ENCODE measurements around the gene HEXIM2. TPM values are rescaled to one million over a fixed set of nuclear protein-coding genes. Genes with fewer than 3 reads are reported as not detected.

Gene HEXIM2
- total RNA-seq, 1 donor from 2014 or later, result 5.8 TPM

DNA sequence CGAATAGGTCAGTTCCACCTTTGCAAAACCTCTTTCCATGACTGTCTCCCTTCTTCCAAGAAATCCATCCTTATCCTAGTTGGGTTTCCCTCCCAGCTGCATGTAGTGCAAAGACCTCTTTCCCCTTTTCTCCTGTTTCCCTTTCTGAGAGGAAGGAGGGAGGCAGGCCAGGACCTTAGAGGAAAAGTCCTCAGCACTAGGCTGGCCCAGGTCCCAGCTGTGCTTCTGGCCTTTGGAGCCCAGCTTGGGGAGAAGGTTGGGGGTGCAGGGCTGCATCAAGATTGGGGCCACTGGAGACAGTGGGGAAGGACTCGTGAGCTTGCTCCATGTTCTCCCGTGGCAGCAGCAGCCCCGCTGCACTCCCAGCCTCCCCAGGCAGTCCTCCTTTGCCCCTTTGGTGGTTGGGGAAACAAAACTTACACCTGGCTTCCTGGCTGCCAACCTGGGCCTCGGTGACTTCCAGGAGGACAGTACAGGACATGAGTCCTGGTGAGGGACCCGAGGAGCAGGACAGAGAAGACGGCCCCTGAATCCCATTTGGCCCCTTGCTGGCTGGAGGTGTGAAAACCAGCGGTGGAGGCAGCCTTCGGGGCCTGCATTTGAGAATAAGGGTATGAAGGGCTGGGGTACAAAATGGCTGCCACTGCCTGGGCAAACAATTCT, 481 bp downstream of the HEXIM2 start:
- intact Hi-C loops (cut with micrococcal nuclease), result no loop called here

DNA sequence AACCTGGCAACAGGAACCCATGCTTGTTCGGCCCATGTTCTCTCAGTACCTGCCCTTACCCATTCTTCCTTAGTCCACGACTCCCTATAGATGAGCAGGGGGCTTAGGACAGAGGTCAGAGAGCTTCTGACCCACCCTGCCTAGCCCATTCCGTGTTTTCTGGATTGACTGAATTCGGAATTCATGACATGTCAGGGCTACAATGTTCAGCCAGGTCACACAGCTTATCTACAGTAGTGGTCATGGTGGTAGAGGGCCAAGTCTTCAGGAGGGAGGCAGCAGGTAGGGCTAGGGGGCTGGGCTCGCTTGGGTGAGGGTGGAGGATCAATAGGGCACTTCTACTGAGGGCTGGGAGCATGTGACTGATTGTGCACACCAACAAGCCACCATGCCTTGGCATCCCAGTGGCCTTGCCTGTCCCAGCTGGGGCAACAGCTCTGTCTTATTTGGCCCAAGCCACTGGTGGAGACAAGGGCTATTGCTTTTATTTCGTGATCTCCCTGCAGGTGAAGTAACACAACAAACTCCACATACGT, 3.1 kb downstream of the HEXIM2 start:
- intact Hi-C loops (cut with micrococcal nuclease), result no loop called here

DNA sequence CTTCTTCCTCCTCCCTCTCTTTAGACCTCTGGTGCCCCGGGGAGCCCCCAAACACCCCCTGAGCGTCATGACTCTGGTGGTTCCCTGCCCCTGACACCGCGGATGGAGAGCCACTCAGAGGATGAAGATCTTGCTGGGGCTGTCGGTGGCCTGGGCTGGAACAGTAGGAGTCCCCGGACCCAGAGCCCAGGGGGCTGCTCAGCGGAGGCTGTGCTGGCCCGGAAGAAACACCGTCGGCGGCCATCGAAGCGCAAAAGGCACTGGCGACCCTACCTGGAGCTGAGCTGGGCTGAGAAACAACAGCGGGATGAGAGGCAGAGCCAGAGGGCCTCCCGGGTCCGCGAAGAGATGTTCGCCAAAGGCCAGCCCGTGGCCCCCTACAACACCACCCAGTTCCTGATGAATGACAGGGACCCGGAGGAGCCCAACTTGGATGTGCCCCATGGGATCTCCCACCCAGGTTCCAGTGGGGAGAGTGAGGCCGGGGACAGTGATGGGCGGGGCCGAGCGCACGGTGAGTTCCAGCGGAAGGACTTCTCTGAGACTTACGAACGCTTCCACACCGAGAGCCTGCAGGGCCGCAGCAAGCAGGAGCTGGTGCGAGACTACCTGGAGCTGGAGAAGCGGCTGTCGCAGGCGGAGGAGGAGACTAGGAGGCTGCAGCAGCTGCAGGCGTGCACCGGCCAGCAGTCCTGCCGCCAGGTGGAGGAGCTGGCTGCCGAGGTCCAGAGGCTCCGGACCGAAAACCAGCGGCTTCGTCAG, 7.5 kb downstream of the HEXIM2 start:
- intact Hi-C loops (cut with micrococcal nuclease), result no loop called here

DNA sequence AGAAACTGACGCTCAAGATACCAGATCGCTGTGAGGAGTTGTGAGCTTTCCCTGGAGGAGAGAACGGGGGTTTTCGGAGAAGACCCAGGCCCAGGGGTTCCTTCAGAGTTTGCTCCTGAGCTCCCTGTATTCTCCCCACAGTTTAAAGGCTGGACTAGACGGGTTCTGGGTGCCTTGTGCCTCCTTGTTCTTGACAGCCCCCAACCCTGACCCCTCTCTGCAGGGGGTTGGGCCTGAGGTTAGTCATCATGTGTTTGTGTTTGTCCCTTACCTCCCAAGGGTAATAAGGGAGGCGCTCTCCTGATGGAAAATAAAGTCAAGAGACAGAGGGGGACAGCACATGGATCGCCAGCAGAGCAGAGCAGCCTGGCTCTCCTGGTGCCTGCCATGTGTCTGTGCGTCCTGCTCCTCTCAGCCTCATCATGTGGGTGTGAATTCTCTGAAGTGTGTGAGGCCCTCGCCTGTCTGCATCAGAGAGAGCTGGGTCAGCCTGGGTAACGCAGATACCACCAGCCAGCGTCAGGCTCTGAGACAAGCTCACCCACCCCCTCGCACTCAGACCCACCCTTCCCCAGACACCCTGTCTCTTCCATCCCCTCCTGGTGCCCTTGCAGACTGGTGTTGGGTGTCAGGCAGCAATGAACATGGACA, 8.7 kb downstream of the HEXIM2 start:
- intact Hi-C loops (cut with micrococcal nuclease), result no loop called here

DNA sequence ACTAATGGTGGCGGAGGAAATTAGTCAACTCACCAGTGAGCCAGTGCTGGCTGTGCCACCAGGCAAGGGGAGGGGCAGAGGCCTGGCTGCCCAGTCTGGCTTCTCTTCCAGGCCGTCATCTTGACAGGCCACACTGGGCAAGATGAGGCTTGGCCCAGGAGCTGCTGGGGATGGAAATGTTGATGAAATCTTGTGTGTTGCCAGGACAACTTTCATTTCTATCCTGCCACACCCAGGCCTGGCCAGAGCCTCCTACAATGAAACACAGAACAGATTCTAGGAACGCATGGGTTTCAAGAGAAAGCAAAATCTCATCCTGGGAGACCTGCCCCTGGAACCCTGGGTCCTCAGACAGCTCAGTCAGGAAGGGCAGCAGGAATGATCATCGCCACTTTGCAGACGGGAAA, 9.3 kb downstream of the HEXIM2 start:
- intact Hi-C loops (cut with micrococcal nuclease), result no loop called here

DNA sequence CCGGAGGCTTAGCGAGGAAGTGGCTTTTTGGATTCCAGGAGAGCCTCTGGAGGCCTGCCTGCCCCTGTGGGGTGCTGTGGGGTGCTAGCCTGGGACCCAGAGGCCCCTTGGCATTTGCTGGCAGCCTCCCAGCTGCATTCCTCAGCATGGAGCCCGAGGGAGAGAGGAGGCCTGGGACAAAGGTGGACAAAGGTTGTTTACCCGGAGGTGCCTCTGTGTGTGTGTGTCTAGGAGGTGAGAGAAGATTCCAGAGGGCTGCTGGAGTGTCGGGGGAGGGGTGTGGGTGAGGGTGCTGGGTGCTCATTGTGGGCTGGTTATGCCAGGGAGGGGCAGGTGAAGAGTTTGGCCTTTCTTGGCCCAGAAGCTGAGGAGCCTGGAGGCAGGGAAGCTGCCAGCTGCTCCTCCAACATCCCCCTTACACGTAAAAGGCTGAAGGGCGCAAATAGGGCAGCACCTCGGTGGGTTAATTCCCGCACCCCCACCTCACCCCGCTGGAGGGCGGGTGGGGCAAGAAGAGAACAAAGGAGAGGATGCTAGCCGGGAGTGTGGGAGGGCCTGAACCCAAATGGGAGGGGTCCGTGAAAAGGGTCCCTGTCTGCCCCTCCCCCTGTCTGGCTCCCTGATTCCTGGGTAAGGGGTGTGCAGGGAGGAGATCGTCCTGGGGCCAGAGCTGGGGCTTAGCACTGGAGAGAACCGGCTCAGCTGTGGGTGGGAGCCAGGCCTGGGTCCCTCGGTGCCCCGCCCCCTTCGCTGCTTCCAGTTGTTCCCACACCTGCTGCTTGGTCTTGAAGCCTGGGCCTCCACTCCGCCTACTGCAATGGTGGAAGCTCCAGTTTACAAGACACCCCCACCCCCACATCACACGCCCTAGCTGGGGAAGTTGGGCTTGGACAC, 9.9 kb downstream of the HEXIM2 start:
- intact Hi-C loops (cut with micrococcal nuclease), result loop anchor here (2.0 kb wide), 1 partner anchor 23 kb away; the partner anchor contains the start of gene HEXIM1

DNA sequence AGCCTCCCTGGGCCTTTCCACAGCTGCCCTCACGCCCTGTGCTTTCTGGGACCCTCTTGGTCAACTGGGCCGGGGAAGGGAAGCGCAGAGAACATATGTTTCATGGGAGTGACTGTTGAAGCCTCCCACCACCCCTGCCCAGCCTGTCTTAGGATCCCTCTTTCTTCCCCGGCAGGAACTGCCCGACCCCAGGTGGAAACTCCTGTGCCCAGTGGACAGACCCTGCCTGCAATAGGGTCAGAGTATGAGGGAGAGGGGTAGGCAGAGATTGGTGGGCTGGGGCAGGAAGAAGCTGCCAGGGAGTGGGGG, 10.5 kb downstream of the HEXIM2 start:
- intact Hi-C loops (cut with micrococcal nuclease), result loop anchor here (2.0 kb wide), 1 partner anchor 23 kb away; the partner anchor contains the start of gene HEXIM1

DNA sequence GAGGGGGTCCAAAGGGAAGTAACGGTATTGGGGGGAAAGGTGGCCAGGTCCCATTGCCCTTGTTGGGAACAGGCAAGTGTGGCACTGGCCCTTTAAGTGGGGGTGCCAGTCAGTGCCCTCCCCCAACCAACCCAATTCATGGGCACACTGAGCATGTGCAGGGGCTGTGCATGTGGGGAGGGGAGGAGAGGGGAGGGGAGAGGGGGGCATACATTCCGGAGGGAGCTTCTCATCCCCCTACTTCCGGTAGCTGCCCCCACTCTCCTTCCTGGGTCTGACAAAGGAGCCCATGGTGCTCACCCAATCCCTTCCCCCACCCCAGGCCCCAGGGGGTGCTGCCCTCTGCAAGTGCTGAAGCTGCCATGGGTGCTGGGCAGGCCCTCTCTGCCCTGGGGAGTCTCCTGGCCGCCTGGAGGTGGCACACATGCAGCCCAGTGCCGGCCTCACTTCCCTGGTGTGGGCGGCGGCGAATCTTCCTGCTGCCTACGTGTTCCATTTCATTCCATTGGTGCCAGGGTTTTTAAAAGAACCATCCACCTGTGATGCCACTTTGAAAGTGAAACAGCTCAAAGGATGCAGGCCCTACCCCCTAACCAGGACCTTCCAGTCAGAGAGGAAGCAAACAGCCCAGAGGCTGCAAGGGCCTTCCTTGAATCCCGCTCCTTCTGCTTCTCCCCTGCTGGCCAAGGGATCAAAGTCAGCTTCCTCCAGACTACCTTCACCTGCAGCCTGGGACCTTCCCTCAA, 11.0 kb downstream of the HEXIM2 start:
- intact Hi-C loops (cut with micrococcal nuclease), result loop anchor here (2.0 kb wide), 1 partner anchor 24 kb away; the partner anchor contains the start of gene HEXIM1

DNA sequence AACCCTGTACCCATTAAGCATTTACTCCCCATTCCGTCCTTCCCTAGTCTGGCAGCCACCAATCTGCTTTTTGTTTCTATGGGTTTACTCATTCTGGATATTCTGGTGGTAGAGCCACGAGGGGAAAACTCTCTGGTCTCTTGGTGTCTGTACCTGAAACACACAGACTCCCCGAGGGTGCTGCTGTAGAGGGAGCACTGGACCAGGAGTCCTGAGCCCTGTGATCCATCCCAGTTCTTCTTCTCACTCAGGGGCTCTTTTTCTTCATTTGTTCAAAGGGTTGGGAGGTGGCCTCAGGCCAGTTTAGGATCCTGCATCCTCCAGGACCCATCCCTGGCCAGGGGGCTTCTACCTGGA, 14.1 kb downstream of the HEXIM2 start:
- intact Hi-C loops (cut with micrococcal nuclease), result no loop called here

DNA sequence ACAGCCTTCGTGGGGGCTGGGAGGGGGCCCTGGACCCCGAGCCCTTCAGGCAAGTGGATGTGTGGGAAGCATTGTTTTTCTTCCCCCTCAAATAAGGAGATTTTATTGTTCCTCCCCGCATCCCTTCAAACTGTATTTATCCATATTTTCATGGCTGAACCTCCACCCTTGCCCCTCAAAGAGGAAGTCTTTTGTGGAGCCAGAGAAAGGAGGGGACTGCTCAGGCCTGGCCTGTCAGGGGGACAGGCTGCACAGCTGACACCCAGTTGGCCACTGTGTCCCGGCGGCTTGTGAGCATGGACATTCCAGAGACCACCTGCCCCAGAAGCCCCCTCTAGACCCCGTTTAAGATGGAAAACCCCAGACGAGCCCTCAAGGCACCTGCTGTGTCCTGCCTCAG, 15.9 kb downstream of the HEXIM2 start:
- intact Hi-C loops (cut with micrococcal nuclease), result no loop called here

DNA sequence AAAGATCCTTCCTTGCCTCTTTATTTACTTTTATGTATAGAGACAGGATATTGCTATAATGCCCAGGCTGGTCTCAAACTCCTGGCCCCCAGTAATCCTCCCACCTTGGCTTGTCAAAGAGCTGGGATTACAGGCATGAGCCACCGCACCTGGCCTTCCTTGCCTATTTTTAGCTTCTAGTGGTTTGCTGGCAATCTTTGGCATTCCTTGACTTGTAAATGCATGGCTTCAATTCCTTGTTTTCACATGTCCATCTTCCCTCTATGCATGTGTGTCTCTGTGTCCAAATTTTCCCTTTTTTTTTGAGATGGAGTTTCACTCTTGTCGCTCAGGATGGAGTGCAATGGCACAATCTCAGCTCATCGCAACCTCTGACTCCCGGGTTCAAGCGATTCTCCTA, 22.5 kb downstream of the HEXIM2 start:
- intact Hi-C loops (cut with micrococcal nuclease), result no loop called here

DNA sequence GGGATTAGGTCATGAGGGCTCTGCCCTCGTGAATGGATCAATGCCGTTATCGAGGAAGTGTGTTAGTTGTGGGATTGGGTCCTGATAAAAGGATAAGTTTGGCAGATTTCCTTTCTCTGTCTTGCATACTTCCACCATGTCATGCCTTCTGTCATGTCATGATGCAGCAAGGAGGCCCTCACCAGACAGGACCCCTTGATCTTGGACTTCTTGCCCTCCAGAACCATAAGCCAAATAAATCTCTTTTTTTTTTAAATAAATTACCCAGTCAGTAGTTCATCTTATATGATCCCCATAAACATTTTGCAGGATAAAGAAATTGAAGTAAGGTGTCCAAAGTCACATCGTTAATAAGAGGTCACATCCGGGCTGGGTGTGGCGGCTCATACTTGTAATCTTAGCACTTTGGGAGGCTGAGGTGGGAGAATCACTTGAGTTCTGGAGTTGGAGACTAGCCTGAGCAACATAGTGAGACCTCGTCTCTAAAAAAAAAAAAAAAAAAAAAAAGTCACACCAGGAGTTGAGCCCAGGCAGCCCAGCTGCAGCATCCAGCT, 25.2 kb downstream of the HEXIM2 start:
- intact Hi-C loops (cut with micrococcal nuclease), result no loop called here

DNA sequence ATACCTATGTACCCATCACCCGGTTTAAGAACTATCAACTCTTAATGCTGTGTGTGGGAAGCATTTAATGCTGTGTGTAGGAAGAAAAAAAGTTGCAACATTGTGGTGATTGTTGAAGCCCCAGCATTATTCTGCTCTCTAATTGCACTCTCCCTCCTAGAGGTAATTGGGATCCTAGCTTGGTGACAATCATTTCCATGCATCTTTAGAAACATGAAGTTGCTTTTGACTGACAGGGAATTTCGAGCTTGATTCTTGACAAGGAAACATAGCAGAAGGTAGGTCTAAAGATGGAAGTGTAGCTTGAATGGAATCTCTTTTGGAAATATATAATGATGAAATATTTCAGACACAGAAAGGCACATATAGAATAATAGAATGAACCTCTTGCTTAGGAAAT, 27.3 kb downstream of the HEXIM2 start:
- intact Hi-C loops (cut with micrococcal nuclease), result no loop called here

DNA sequence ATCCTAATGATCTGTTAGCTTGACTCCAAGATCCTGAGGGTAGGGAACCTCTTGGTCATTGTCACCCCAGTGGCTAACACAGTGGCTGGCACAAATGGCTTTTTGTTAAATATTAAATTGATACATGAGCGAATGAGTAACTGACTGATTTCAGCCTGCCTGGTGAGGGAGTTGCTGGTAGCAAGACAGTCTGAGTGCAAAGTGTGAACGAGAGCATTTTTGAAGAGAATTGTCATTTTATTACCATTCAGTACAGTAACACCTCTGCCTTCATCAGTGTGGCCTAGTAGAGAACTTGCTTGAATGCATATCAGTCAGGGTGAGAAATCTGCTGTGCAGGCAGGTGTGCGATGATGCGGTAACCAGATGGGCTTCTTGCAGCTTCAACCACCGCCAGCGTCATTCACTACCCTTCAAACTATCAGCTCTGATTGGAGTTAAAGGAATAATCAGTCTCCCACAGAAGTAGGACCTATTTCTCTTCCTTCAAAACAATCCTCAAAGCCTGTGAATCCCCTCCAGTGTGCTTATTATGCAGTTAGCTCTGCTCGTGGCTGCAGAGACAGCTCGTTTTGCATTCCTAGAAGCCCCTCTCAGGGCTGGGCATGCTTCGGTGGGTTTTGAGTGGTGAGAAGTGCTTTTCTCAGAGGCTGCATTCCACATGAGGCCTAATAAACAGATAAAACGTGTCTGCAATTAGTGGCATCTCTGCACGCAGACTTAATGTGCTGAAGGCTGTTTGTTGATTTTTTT, 29.0 kb downstream of the HEXIM2 start:
- intact Hi-C loops (cut with micrococcal nuclease), result no loop called here

DNA sequence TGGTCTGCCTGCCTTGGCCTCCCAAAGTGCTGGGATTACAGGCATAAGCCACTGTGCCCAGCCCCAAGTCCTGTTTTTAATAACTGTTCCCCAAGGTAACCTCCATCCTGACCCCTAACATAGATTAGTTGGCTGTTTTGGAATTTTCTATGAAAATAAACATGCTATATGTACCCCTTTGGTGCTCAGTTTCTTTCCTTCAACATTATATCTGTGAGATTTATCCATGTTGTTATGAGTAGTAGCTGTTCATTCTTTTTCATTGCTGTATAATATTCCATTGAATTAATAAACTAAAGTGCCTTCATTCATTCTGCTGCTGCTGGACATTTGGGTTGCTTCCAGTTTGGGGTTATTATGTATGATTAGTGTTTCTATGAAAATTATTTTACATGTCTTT, 33.7 kb downstream of the HEXIM2 start:
- intact Hi-C loops (cut with micrococcal nuclease), result loop anchor here (5.0 kb wide), 1 partner anchor 43 kb away; no protein-coding TSS in a partner anchor

DNA sequence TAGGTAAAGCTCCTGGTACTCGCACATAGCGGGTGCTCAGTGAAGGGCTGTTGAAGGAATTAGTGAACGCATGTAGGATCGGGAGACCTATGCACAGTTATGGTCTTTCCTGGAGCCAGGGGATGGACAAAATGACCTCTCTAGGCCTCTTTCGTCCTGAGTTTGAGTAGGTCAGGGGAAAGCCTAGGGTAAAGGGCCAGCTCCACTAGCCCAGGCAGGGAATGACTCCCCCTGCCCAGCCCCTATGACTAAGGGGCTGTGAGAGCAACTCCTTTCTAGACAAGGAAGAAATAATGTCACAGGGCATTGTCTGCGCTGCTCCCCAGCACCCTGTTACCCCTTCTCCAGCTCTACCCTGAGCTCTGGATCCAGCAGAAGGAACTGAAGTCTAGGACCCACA, 35.4 kb downstream of the HEXIM2 start:
- intact Hi-C loops (cut with micrococcal nuclease), result loop anchor here (1.0 to 5.0 kb wide), 2 partner anchors 45 to 62 kb away; partner anchors contain the start of gene ACBD4

DNA sequence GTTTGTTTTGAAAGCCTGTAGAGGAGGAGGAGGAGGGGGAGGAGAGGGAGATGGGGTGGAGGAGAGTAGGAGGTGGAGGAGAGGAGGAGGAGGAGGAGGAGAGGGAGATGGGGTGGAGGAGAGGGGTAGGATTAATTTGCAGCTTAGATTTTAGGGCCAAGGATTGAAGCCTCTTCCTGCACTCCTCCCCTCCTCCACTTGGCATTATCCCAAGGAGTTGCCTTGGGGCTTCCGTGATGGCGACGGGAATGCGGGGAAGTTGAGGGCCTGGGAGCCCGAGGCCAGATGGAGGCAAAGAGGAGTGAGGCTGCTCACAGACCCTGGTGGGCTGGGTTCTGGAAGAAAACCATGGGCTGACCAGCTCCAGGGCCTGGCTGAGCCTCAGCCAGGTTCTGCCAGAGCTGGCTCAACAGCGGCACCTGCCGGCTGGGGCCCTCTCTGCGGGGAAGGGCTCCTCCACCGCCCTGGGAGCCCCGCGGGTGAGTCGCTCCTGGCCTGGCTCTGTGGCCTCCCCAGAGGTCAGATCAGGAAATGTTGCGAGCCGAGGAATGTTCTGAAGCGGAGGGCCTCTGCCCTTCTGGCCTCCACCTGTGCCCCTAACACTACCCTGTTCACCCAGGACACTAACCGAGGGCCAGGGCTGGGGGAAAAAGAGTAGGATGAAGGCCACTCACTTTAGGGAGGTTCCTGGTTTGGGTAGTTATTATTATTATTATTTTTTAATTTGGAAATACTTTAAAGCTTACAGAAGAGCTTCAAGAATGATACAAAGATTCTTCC, 36.1 kb downstream of the HEXIM2 start:
- intact Hi-C loops (cut with micrococcal nuclease), result loop anchor here (1.0 to 5.0 kb wide), 2 partner anchors 45 to 62 kb away; partner anchors contain the start of gene ACBD4

DNA sequence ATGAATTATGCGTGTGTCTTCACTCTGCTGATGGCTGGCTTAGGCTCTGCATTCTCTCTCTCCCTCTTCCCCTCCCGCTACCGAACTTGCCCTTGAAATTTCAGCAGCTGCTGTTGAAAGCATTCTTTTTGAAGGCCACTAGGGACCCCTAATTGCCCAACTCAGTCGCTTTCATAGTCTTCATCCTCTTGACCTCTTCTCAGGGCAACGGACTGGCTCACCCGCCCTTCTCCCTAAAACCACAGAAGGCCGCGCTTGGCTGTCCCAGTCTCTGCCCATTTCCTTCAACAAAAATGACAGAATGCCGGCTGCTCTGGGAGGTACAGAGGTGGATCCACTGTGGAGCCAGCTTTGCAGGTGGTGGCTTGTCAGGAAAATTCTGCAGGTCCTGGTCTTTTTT, 39.0 kb downstream of the HEXIM2 start:
- intact Hi-C loops (cut with micrococcal nuclease), result no loop called here
